ENCODE results near the gene PRKCH.

GRCh38 chr14:61335671-61336275 lies 14.4 kb downstream of the PRKCH start:
- TF ChIP-seq POLR2AphosphoS5 (IDR thresholded peaks at IDR 0.05) (no peak), POLR2A (IDR thresholded peaks at IDR 0.05) (no peak), CTCF (IDR thresholded peaks at IDR 0.05) (no peak)
